Activated CD4-positive, alpha-beta T cell treated with anti-CD3 and anti-CD28 coated beads, Interleukin-2, amount 50 U/mL, for 24 hours (primary cell): Measurements from ENCODE around the gene PWWP2B.

ENCODE experiments used
- DNase-seq, 2 donors: peaks; one replicate each; pipeline ENCODE4 v3.0.0-alpha.2; 2020; ENCODE audit warnings: low read depth in 1 of 2, low spot score in 1 of 2

The PWWP2B gene

DNA sequence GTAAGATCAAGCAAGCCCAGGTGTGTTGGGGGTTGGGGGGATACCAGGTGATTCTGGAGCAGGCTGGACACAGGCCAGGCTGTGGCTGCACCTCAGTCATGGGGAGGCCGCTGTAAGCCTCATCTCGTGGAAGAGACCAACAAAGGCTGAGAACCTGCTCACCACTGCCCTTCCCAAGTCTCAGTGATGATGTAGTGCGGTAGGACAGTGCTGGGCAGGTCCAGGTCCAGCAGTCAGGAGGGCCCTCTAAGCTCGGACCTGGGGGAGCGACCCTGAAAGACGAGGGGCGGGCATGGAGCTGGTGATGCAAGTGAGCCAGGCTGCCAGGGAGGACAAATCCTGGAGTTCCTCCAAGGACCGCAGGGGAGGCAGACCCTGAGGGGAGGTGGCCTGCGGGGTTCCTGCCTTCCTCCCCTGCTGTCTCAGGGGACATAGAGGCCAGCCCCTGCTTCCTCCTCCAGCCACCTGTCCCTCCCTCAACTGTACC lies 3.3 kb upstream of the PWWP2B start:
- no peak for DNase-seq

DNA sequence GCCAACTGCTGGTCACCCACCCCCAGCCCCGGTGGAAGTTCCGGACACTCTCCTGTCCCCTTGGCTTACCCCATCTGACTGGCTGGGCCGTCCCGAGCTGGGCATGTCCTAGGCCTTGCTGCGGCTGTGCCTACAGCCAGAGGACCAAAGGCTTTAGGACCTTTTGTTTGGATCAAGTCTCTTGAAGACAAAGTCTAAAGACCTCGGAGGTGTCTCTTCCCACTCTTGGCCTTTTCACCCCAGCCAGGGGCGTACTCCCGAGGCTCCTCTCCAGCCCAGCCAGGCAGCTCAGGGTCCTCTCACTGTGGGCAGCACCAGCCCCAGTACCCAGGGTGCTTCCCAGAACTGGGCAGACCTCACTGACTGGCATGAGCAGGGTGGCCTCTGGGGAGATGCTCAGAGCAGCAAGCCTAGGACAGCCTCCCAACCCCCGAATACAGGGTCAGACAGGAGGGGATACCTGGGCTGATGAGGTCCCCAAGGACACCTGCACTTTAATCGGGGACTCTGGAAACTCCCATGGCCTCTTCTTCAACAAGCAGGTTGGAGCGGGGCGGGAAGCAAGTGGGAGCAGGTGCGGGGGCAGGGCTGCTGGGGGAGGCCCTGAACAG lies 2.7 kb upstream of the PWWP2B start:
- DNase-seq = no peak

DNA sequence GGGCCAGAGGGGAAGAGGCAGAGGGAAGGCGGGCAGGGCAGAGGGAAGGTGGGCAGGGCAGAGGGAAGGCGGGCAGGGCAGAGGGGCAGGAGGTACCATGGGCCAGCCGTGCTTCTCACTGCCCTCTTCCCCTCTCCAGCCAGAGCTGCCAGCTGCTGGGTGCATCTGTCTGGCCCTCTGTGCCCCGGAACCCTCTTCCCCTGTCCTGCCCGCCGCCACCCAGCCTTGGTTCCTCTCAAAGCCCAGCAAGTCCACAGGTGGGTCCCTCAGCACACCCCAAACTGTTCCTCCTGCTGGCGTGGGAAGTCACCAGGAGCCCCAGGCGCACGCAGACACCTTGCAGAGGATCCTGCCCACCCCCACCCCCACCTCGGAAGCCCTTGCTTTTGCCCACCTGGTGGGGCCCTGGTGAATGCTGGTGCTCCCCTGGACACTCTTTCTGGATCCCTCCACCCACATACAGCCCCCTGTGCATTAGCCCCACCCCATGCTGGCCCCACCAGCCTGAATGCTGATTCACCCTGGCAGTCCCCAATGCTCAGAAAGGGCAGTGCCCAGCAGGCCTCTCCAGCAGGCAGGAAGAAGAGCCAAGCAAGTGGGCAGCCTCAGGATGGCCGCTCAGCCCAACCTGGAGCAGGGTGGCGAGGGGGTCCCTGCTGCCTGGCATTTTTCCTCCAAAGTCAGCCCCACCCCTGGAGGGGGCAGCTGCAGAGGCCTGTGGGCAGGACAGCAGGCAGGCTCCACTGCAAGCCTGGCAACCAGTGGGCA lies 1.9 kb upstream of the PWWP2B start:
- DNase-seq = no peak

DNA sequence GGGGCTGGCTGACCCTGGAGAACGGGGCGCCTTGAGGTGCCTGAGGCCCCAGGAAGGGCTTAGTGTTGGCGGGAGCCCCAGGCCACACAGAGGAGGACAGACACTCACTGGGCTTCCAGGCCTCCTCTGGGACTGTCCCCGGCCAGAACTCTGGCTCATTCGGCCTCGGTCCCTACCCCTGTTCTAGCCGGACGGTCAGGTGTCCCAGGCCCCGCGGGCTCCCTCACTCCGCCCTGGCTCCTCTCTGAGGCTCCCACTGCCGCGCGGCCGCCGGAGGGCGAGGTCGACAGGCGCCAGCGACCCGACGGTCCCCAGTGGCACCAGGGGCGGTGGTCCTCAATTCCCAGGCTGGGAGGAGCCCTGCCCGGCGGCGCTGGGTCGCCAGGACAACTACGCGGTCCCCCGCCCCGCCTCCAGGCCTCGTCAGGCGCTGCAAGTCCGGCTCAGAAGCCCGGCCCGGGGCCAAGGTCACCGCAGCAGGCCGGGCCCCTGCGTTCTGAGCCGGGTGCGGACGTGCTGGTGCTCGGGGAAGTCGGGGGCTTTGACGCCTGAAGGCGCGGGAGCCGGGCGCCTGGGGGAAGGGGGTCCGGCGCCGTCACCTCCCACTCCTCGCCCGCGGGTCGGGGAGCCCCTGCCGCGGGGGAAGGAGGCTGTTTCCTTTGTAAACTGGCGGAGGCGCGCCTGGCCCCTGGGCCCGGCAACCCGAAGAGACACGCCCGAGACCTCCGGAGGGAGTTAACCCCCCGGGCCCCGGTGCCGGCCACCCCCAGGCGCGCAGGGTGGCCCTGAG lies 1.1 kb upstream of the PWWP2B start:
- no peak for DNase-seq

DNA sequence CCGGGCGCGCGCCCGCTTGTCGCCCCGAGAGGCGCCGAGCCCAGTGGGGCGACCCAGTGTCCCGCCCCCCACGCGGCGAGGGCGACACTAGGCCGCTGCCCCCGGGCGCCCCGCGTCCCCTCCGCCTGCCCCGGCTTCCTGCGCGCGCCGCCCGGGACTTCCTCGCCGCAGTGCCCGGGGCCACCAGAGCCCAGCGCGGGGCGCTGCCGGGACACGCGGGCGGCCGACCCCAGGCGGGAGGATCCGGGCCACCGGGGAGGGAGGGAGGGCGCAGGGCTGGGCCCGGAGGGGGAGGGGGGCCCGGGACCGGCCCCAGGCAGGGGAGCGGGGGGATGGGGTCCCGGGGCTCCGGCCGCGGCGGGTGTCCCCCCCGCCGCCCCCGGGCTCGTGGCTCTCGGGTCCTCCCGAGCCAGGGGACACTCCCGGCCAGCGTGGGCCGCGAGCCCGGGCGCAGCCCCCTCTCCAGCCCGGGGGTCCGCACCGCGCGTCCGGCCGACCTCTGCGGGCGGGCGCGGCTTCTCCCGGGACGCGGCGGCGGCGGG lies 435 bp upstream of the PWWP2B start:
- DNase-seq = peak in 1 of 2 donors; percentile 36

DNA sequence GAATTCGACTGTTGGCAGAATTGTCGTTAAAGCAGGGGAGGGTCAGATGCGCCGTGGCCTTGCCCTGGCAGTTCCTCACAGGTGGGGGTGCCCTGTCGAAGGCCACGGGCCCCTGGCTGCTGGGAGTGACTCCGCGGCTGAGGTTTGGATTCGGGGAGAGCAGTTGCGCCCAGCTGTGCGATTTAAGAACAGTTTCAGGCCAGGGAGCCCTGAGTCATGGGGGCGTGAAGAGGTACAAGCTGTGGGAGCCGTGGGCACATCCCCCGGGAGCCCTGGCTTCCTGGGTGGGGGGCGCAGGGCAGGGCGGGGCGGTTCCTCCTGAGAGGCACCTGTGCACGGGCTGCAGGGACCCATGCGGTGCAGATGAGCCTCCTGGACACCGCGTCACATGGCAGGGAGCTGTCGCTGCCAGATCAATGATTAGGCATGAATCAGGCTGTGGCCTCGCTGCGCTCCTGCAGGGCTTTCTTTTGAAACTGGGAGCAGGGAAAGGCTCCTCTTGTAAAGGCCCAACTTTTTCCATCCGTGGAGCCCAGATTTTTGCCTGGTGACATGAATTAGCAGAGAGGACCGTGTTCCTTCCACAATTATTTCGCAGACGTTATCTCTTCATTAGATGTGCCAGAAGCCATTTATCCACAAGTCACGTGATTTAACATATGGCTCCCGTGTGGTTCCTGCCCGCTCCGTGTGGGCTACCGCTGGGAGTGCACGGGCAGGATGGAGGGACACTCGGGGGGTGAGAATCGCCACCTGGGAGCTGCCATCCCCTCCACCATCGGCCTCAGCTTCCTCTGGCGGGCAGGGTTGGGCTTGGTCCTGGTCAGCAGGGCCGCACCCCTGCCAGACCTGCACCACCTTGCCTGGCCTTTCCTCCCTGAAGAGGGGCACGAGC lies 918 bp downstream of the PWWP2B start:
- no peak for DNase-seq

DNA sequence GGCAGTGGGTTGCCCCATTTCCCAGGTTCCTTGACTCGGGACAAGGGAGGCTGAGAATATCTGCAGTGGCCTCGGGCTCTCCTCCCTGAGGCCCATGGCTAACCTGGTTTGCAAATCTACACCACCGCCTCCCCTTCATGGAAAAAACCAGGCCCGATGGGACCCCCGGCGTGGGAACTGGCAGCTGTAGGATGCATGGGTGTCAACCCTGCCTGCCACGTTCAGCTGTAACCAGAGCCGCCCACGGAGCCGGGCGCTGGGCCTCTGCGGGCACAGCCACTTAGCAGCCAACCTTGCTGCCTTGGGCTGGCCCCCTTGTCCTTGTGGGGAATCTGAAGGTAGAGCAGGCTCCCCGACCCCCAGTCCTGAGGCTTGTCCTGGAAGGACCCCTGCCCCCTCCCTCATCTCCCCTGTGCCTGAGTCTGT lies 1.6 kb downstream of the PWWP2B start:
- DNase-seq = no peak

DNA sequence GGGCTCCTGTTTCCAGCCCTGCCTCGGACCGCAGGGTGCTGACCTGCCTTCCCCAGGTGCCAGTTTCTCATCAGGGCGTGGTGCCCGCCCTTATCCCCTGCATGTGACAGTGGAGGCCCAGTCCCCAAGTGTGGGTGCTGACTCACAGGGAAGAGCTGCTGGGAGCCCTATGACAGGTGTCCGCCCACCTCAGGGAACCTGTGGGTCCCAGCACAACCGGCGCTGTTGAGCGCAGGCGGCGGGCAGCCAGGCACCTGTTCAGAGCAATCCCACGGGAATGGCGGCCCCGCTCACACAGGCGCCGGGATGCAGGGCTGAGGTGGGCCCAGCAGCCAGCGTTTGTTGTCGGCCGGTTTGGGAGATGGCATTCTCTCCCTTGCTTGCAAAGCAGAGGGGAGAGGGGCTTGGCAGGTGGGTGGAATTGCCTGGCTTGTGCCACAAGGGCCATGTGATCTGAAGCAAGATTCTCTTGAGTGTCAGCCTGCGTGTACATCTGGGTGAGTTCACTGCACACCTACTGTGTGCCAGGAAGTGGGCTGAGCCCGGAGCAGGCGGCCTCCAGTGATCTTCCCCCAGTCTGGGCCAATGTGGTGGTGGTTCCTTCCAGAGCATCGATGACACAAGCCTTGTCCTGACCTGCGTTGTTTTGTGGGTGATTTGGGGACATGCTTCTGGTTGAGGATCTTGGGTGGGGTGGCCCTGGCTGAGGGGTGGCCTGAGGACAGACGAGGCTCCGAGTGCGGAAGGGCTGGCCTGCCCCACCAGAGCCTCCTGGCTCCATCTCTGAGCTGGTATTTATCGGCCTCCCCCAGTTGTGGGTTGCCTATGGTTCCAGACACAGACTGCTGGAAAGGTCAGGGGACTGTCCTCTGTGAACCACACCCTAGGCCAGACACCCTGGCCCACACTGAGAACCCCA lies 2.4 kb downstream of the PWWP2B start:
- no peak for DNase-seq

DNA sequence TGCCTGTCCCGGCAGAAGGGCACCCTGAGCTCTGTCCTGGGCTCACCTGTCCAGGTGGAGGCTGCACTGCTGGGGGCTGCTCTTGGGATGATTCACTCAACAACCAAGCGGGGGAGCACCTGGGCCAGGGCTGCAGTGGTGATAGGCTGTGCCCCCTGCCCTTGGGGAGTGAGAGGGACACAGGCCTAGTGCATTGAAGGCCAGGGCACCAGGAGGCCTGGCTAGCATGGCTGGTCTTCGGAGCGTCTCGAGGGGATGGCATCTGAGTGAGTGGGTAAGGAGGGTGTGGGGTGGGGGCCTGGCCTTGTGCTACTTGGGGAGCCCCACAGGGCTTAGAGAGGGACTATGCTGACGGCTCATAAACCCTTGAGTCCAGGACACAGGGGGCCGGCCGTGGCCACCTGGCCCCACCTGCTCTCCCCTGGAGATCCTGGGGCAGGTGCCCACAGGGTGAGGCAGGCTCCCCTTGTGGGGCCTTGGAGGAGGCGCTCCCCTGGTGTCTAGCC lies 3.1 kb downstream of the PWWP2B start:
- no peak for DNase-seq

DNA sequence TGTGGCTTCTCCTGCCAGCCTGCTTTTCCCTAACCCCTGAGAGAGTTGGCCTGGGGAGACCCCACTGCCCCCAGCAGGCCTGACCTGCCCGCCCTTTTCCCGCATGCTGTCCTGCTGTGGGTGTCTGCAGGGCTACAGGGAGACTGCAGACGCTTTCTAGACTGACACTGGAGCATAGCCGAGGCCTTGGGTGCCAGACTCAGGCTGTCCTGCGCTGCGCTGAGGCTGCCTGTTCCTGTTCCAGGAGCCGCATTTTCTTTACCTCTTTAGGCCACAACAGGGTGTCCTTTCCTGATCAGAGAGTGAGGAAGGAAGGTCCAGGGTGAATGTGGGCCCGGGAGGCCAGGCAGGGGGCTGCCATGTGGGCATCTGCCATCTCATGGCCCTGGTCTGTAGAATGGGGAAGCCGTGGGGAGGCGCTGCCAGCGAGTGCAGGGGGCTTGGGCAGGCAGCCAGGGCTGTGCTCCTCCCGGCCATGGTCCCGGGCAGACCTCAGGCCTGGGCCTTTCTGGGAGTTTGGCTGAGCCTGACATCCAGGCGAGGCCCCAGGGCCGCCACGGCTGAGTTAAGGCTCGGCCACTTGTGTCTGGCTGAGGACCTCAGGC lies 3.6 kb downstream of the PWWP2B start:
- no peak for DNase-seq

DNA sequence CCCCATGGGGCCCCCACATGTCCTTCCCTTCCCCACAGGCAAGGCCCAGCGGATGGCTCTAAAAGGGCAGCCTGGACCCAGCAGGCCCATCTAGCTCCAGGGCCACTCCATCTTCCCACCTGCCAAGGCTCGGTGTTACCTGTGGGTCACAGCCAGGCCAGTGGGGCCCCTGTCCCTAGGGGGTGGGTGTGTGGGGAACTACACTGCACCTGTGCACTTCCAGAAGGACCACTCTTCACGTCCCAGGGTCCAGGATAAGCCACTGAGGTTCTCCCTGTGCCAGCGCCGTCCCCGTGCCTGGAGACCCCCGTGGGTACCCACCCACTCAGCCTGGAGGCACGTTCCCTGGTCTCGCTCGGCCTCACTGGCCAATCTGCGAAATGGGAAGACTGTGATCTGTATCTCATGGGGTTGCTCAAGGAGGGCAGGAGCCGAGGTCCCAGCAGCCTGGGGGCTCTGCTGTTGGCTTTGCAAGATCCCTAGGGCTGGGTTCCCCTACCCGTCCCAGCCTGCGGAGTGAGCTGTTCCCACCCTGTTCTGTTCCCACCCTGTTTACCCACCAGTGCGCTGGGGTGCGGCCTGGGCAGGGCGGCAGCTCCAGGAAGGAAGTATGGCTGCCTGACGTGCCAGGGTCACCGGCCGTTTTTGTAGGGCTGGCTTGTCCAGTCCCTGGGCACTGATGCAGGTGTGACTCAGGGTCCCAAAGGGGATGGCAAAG lies 4.6 kb downstream of the PWWP2B start:
- DNase-seq = no peak

DNA sequence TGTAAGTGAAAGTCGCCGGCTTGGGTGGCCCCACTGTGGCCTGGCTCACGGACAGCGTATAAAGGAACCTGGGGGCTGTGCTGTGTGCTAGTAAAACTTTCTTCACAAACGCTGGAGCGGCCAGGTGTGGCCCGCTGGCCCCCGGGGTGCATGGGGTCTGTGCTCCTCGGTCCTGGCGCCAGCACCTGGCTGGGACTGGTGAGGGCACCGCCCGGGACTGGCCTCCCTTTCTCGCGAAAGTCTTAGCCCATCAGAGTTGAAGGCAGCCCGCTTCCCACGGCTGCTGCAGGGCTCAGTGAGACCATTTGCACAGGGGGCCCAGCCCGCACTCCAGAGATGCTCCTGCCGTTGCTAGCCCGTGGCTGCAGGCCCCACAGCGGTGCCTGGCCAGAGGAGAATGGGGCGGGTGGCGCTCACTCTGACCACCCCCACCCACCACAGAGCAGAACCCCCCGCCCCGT lies 5.8 kb downstream of the PWWP2B start:
- no peak for DNase-seq

DNA sequence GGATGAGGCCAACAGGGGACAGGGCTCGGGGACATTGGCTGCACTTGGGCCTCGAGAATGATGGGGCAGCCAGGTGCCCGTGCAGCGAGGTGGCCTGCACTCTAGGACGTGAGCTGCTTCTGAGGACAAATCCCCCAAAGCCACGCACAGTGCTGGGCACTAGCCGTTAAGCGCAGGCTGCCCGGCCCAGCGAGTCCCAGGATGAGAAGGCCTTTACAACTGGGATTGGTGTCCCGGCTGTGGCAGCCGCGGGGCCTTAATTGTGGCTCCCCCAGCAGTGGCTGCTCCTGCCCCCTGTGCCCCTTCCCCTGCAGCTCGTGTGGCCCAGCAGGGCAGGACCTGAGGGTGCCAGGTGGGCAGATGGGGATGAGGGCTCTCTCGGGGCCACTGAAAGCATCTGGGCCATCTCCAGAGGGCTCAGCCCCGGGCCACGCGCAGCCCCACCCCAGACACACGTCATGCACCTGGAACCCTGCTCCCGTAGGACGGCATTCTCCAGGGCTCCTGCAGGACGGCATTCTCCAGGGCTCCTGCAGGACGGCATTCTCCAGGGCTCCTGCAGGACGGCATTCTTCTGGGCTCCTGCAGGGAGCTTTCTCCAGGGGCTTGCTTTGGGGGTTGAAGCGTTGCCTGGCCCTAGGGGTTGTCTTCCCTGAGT lies 6.6 kb downstream of the PWWP2B start:
- DNase-seq = no peak

DNA sequence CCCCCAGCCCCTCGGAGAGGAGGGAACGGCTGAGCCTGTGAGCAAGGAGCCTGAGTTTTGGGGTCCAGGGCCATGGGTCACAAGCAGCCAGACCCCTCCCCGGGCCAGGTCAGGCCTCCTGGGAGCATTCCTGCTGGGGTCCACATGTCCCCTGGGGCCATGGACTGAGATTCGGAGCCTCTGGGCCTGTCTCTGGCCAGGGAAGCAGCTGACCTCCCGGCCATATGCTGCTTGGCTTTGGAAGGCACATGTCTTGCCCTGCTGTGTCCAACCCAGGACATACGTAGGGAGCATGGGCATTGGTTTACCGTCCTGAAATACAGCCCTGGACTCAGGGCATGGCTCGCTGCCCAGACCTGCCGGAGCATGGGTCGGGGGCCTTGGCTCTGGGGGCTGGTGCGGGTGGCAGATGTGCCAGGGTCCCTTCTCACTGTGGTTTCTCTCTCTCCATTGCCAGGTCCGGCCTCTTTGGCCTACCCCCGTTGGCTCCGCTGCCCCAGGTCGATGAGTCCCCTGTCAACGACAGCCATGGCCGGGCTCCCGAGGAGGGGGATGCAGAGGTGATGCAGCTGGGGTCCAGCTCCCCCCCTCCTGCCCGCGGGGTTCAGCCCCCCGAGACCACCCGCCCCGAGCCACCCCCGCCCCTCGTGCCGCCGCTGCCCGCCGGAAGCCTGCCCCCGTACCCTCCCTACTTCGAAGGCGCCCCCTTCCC lies 7.3 kb downstream of the PWWP2B start:
- DNase-seq = no peak

DNA sequence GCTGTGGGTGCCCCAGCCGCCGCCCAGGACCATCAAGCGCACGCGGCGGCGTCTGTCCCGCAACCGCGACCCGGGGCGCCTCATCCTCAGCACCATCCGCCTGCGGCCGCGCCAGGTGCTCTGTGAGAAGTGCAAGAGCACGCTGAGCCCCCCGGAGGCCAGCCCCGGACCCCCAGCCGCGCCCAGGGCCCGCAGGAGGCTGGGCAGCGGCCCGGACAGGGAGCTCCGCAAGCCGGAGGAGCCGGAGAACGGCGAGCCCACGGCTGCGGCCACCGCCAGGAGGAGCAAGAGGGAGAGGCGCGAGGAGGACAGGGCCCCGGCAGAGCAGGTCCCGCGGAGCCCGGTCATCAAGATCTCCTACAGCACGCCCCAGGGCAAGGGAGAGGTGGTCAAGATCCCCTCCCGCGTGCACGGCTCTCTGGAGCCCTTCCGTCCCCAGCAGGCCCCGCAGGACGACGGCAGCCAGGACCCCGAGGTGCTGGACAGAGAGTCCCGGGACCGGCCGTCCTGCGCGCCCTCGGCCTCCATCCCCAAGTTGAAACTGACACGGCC lies 8.0 kb downstream of the PWWP2B start:
- no peak for DNase-seq

DNA sequence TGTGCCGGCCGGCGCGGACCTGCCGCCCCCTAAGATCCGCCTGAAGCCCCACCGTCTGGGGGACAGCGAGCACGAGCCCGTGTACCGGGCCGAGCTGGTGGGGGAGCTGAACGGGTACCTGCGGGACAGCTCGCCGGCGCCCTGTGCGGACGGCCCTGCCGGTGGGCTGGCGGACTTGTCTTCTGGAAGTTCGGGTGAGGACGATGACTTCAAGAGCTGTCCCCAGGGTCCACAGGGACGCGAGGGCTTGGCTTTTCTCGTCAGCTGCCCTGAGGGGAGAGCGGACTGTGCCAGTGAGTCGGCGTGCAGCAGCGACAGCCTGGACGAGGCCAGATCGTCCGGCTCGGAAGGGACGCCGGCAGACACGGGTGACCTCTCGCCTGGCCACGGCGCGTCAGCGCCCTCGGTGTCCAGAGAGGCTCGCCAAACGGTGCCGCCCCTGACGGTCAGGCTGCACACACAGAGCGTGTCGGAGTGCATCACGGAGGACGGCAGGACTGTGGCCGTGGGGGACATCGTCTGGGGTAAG lies 8.5 kb downstream of the PWWP2B start:
- DNase-seq = no peak

DNA sequence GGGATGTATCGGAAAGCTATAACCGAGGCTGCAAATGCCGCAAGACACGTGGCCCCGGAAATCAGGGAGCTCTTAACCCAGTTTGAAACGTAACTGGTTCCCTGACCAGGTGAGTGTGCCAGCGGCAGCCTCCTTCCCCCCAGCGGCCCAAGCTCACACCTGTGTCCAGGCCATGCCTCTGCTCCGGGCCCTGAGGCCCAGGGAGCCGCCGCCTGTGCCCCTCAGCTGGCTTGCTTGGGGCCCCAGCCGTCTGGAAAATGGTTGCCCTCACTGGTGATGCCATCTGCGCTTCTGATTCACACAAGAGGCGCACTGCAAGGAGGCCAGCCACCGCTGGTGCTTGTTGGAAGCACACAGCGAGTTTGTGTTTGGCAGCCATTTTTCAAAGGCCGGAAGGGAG lies 9.2 kb downstream of the PWWP2B start:
- no peak for DNase-seq
